Brain microvascular endothelial cell (primary cell): ENCODE measurements around the gene RAB20.

ENCODE experiments used
- DNase-seq: peaks from one replicate; pipeline ENCODE4 v3.0.0-alpha.2; 2020
- H3K27ac ChIP-seq: fragments of 250-450 bp; sonication (Bioruptor Pico); 2 replicates; pipeline ENCODE4 v1.5.1; 2020; ENCODE audit warnings: mild to moderate bottlenecking, moderate library complexity
- H3K27me3 ChIP-seq: fragments of 250-450 bp; sonication (Bioruptor Pico); replicated peaks from 2 replicates; pipeline ENCODE4 v1.5.1; 2020; ENCODE audit warnings: mild to moderate bottlenecking
- H3K36me3 ChIP-seq: fragments of 250-450 bp; sonication (Bioruptor Pico); replicated peaks from 2 replicates; pipeline ENCODE4 v1.5.1; 2020; ENCODE audit warnings: mild to moderate bottlenecking
- H3K4me3 ChIP-seq: 2 replicates; pipeline ENCODE4 v1.5.1; 2011; ENCODE audit warnings: low read depth, mild to moderate bottlenecking, control low read depth, low read length, moderate library complexity
- CTCF ChIP-seq: IDR thresholded peaks from 2 replicates; pipeline ENCODE4 v1.5.1; 2011; ENCODE audit warnings: low read depth, mild to moderate bottlenecking, moderate library complexity, low read length, control low read depth, inconsistent platforms; ENCODE audit errors: missing control alignments
- in situ Hi-C: cut with HindIII; loops from 2 replicates; pipeline ENCODE4 v1.10.0; 2017; ENCODE audit warnings: low sequenced_read_pairs, low pct_ligation_motif_present

Gene RAB20

GRCh38 chr13:110523838-110524540 is 37.5 kb downstream of the RAB20 start:
- no peak for TF ChIP-seq CTCF
- Histone ChIP-seq H3K27ac (no peak overlapping the region), H3K36me3 (no peaks in the 10 kb centered on the region), H3K27me3 (no peaks in the 10 kb centered on the region), H3K4me3 (no peak overlapping the region)
- no peak for DNase-seq
- in situ Hi-C loops: no loop called here

- Histone ChIP-seq H3K4me3 (no peak overlapping the region), H3K27ac (no peak overlapping the region), H3K36me3 (no peaks in the 10 kb centered on the region), H3K27me3 (no peaks in the 10 kb centered on the region)
- in situ Hi-C loops: no loop called here
- no peak for TF ChIP-seq CTCF
- no peak for DNase-seq
Measured at GRCh38 chr13:110523180-110523579, 38.3 kb downstream of the RAB20 start.

GRCh38 chr13:110522721-110523120 is 38.8 kb downstream of the RAB20 start:
- Histone ChIP-seq H3K27ac (no peak overlapping the region), H3K27me3 (no peaks in the 10 kb centered on the region), H3K4me3 (no peak overlapping the region), H3K36me3 (no peaks in the 10 kb centered on the region)
- DNase-seq: no peak
- TF ChIP-seq CTCF: no peak
- in situ Hi-C loops: no loop called here

- DNase-seq: no peak
- Histone ChIP-seq H3K27me3 (no peaks in the 10 kb centered on the region), H3K4me3 (no peak overlapping the region), H3K27ac (no peak overlapping the region), H3K36me3 (no peaks in the 10 kb centered on the region)
- no peak for TF ChIP-seq CTCF
- in situ Hi-C loops: no loop called here
Measured at GRCh38 chr13:110521946-110522345, 39.6 kb downstream of the RAB20 start.

- no peak for TF ChIP-seq CTCF
Measured at GRCh38 chr13:110521296-110521680, 40.2 kb downstream of the RAB20 start.

More at GRCh38 chr13:110521296-110521680, 40.2 kb downstream of the RAB20 start:
- in situ Hi-C loops: no loop called here
- no peak overlapping the region for H3K27ac ChIP-seq
- DNase-seq: no peak
- H3K4me3 ChIP-seq: no peak overlapping the region
- H3K27me3 ChIP-seq: no peaks in the 10 kb centered on the region
- peaks cover 2% of the 10 kb centered on the region for H3K36me3 ChIP-seq
